ENCODE results near the gene GTSE1. TPM values are rescaled to one million over a fixed set of nuclear protein-coding genes. Genes with fewer than 3 reads are reported as not detected.

Gene GTSE1
- total RNA-seq, 1 experiment from 2014 or later: 64.6 TPM

- peaks cover 19% of the 10 kb centered on the region for H3F3A ChIP-seq (ENCODE audit: insufficient read depth, low read depth)
- peaks cover 12% of the 10 kb centered on the region; the same call in 1 of the 2 replicates for H4K20me1 ChIP-seq (ENCODE audit: insufficient read depth)
- POLR2A ChIA-PET (ENCODE audit: unreplicated experiment): interaction anchor here (0.5 to 0.8 kb wide), 5 partner anchors 191 to 1535 kb away, joined by 3 to 12 read pairs (median 5); partner anchors contain the start of gene TBC1D22A
- CTCF ChIA-PET: interaction anchor here (0.5 kb wide), 1 partner anchor 1645 kb away, joined by 6 read pairs; no protein-coding TSS in a partner anchor
- DNase-seq: no peak
- H3K4me3 ChIP-seq: peak overlapping the region; percentile 77
- no peaks in the 10 kb centered on the region for H3K27me3 ChIP-seq (ENCODE audit: insufficient read depth, low read depth)
- H3K4me2 ChIP-seq: peak overlapping the region; percentile 97
- intact Hi-C loops (cut with micrococcal nuclease; ENCODE audit: unreplicated experiment): no loop called here
- no peaks in the 10 kb centered on the region for H3K9me3 ChIP-seq (ENCODE audit: insufficient read depth, low read depth)
- TF ChIP-seq EZH2 (IDR thresholded peaks at IDR 0.05; ENCODE audit: low read depth) (no peak), CTCF (conservative IDR thresholded peaks at IDR 0.05) (no peak)
- no peaks in the 10 kb centered on the region for H3K9me2 ChIP-seq (ENCODE audit: insufficient read depth)
- peaks cover 42% of the 10 kb centered on the region for H3K79me2 ChIP-seq (ENCODE audit: low read depth)
- peak overlapping the region; percentile 94 for H2AFZ ChIP-seq
- peaks cover 32% of the 10 kb centered on the region for H3K36me3 ChIP-seq (ENCODE audit: low read depth)
- BruUV-seq (replicated peaks): no TSS peak
- H3K4me1 ChIP-seq (replicated peaks; ENCODE audit: insufficient read depth): peaks cover 16% of the 10 kb centered on the region
- peak overlapping the region; percentile 25; the same call in 1 of the 2 replicates for H3K27ac ChIP-seq
These were observed 39.7 kb downstream of the GTSE1 start for GRCh38 chr22:46336119-46337078.

- BruUV-seq (replicated peaks): no TSS peak
- H3K36me3 ChIP-seq (ENCODE audit: low read depth): peaks cover 41% of the 10 kb centered on the region
- peaks cover 42% of the 10 kb centered on the region for H3K79me2 ChIP-seq (ENCODE audit: low read depth)
- H3K4me1 ChIP-seq (replicated peaks; ENCODE audit: insufficient read depth): peaks cover 16% of the 10 kb centered on the region
- TF ChIP-seq EZH2 (IDR thresholded peaks at IDR 0.05; ENCODE audit: low read depth): no peak
- intact Hi-C loops (cut with micrococcal nuclease; ENCODE audit: unreplicated experiment): no loop called here
- DNase-seq: no peak
- H3K27ac ChIP-seq: no peak overlapping the region
- H3K4me2 ChIP-seq: peak overlapping the region; percentile 97; the same call in 1 of the 2 replicates
- H3K9me2 ChIP-seq (ENCODE audit: insufficient read depth): no peaks in the 10 kb centered on the region
- peaks cover 16% of the 10 kb centered on the region; the same call in 1 of the 2 replicates for H4K20me1 ChIP-seq (ENCODE audit: insufficient read depth)
- no peak overlapping the region for H3K4me3 ChIP-seq
- CTCF ChIA-PET: interaction anchor here (0.5 kb wide), 1 partner anchor 205 kb away, joined by 5 read pairs; no protein-coding TSS in a partner anchor
- H2AFZ ChIP-seq: no peak overlapping the region
- no peaks in the 10 kb centered on the region for H3K9me3 ChIP-seq (ENCODE audit: insufficient read depth, low read depth)
- POLR2A ChIA-PET (ENCODE audit: unreplicated experiment): no interaction called here
- H3F3A ChIP-seq (ENCODE audit: insufficient read depth, low read depth): peaks cover 19% of the 10 kb centered on the region
- no peaks in the 10 kb centered on the region for H3K27me3 ChIP-seq (ENCODE audit: insufficient read depth, low read depth)
These were observed 41.2 kb downstream of the GTSE1 start for GRCh38 chr22:46337870-46338269.

- BruUV-seq (replicated peaks): no TSS peak
- CTCF ChIA-PET: no interaction called here
- H3K9me3 ChIP-seq (ENCODE audit: insufficient read depth, low read depth): no peaks in the 10 kb centered on the region
- no peak overlapping the region for H3K4me3 ChIP-seq
- H3K36me3 ChIP-seq (ENCODE audit: low read depth): peaks cover 46% of the 10 kb centered on the region
- TF ChIP-seq EZH2 (IDR thresholded peaks at IDR 0.05; ENCODE audit: low read depth): no peak
- no peak for TF ChIP-seq CTCF (conservative IDR thresholded peaks at IDR 0.05)
- DNase-seq: no peak
- peaks cover 12% of the 10 kb centered on the region for H3F3A ChIP-seq (ENCODE audit: insufficient read depth, low read depth)
- H2AFZ ChIP-seq: no peak overlapping the region
- intact Hi-C loops (cut with micrococcal nuclease; ENCODE audit: unreplicated experiment): no loop called here
- H3K9me2 ChIP-seq (ENCODE audit: insufficient read depth): no peaks in the 10 kb centered on the region
- no peak overlapping the region for H3K27ac ChIP-seq
- peaks cover 21% of the 10 kb centered on the region for H4K20me1 ChIP-seq (ENCODE audit: insufficient read depth)
- H3K4me1 ChIP-seq (replicated peaks; ENCODE audit: insufficient read depth): peaks cover 16% of the 10 kb centered on the region
- no peak overlapping the region for H3K4me2 ChIP-seq
- H3K79me2 ChIP-seq (ENCODE audit: low read depth): peaks cover 42% of the 10 kb centered on the region
- POLR2A ChIA-PET (ENCODE audit: unreplicated experiment): no interaction called here
- H3K27me3 ChIP-seq (ENCODE audit: insufficient read depth, low read depth): no peaks in the 10 kb centered on the region
These were observed 42.0 kb downstream of the GTSE1 start for GRCh38 chr22:46338636-46339035.
